HCEC 1CT (cell line): Measurements from ENCODE around the gene NAALADL2.

Source experiments
- DNase-seq: peaks from one replicate; pipeline ENCODE4 v3.0.0-alpha.2; 2017

NAALADL2 gene

GRCh38 chr3:174891524-174892203, 32.5 kb downstream of the NAALADL2 start:
- DNase-seq, result no peak

GRCh38 chr3:174907027-174907426, 47.9 kb downstream of the NAALADL2 start:
- peak; percentile 45 for DNase-seq

GRCh38 chr3:174907628-174908407, 48.7 kb downstream of the NAALADL2 start:
- DNase-seq, result no peak

- no peak for DNase-seq
Observed at GRCh38 chr3:174931473-174932353, 72.6 kb downstream of the NAALADL2 start.

- DNase-seq, result no peak
Observed at GRCh38 chr3:174936590-174936989, 77.5 kb downstream of the NAALADL2 start.

GRCh38 chr3:174937478-174937877, 78.3 kb downstream of the NAALADL2 start:
- peak; percentile 68 for DNase-seq

- no peak for DNase-seq
Observed at GRCh38 chr3:174938102-174938501, 79.0 kb downstream of the NAALADL2 start.

- no peak for DNase-seq
Observed at GRCh38 chr3:174940151-174940550, 81.0 kb downstream of the NAALADL2 start.

- DNase-seq, result no peak
Observed at GRCh38 chr3:174945276-174945675, 86.1 kb downstream of the NAALADL2 start.

GRCh38 chr3:174945951-174946350, 86.8 kb downstream of the NAALADL2 start:
- peak; percentile 29 for DNase-seq

- DNase-seq, result peak; percentile 94
Observed at GRCh38 chr3:174949523-174949922, 90.4 kb downstream of the NAALADL2 start.

GRCh38 chr3:174951034-174951433, 91.9 kb downstream of the NAALADL2 start:
- peak; percentile 88 for DNase-seq

- DNase-seq, result no peak
Observed at GRCh38 chr3:174951498-174952005, 92.4 kb downstream of the NAALADL2 start.

- DNase-seq, result no peak
Observed at GRCh38 chr3:174953068-174953467, 93.9 kb downstream of the NAALADL2 start.

GRCh38 chr3:174955513-174956016, 96.4 kb downstream of the NAALADL2 start:
- DNase-seq, result peak; percentile 64

- no peak for DNase-seq
Observed at GRCh38 chr3:174957081-174957480, 97.9 kb downstream of the NAALADL2 start.

GRCh38 chr3:174957551-174958001, 98.4 kb downstream of the NAALADL2 start:
- no peak for DNase-seq

- DNase-seq, result no peak
Observed at GRCh38 chr3:174958671-174959328, 99.7 kb downstream of the NAALADL2 start.

- DNase-seq, result no peak
Observed at GRCh38 chr3:174959556-174960065, 100.5 kb downstream of the NAALADL2 start.

GRCh38 chr3:174960898-174961297, 101.8 kb downstream of the NAALADL2 start:
- no peak for DNase-seq

GRCh38 chr3:174973465-174973864, 114.3 kb downstream of the NAALADL2 start:
- no peak for DNase-seq

- peak; percentile 17 for DNase-seq
Observed at GRCh38 chr3:174986685-174987084, 127.6 kb downstream of the NAALADL2 start.
